Testis (tissue), 3 donors: ENCODE data around the gene GPR89A. TPM values are rescaled to one million over a fixed set of nuclear protein-coding genes. Genes with fewer than 3 reads are reported as not detected.
"Not testable (repeated sequence)": the region's sequence is repeated elsewhere in the genome, so short reads cannot be mapped to it uniquely, and the experiment has no call there.

Experiments used
- DNase-seq: peaks from one replicate; pipeline ENCODE4 v3.0.0-alpha.2; 2019
- H3K27ac ChIP-seq, 2 donors: fragments of 200-600 bp; sonication (generic); one replicate each; pipeline ENCODE4 v1.5.1; 2019
- H3K27me3 ChIP-seq: fragments of 200-600 bp; sonication (generic); one replicate; pipeline ENCODE4 v1.5.1; 2019
- H3K36me3 ChIP-seq: fragments of 200-600 bp; sonication (generic); one replicate; pipeline ENCODE4 v1.5.1; 2017; ENCODE audit warnings: low read depth; ENCODE audit errors: missing control alignments
- H3K4me1 ChIP-seq: fragments of 200-600 bp; sonication (generic); one replicate; pipeline ENCODE4 v1.5.1; 2019
- H3K4me3 ChIP-seq, 2 donors: fragments of 200-600 bp; sonication (generic); one replicate each; pipeline ENCODE4 v1.5.1; 2017 to 2019
- H3K9me3 ChIP-seq: fragments of 200-600 bp; sonication (generic); one replicate; pipeline ENCODE4 v1.5.1; 2017
- CTCF ChIP-seq, 3 experiments: fragments of 450-650 bp in 2 of 3; fragments of 200-600 bp in 1 of 3; sonication (generic) in 1 of 3; IDR thresholded peaks; one replicate each; pipeline ENCODE4 v1.5.1; 2016 to 2019; ENCODE audit warnings: antibody characterized with exemption in 3 of 3, mild to moderate bottlenecking in 2 of 3, moderate library complexity in 1 of 3
- POLR2A ChIP-seq: fragments of 450-650 bp; IDR thresholded peaks from one replicate; pipeline ENCODE4 v1.6.1; 2017; ENCODE audit warnings: antibody characterized with exemption, mild to moderate bottlenecking, moderate library complexity
- WGBS, 2 donors: methylation state at CpG; one replicate each; pipeline ENCODE4 v1.1.5; 2018; 5-methylcytosine and 5-hydroxymethylcytosine counted together
- intact Hi-C: fragments of 100-400 bp; cut with DNase I; formaldehyde crosslinking; loops from one replicate; pipeline ENCODE4 v1.15.1; 2023; ENCODE audit warnings: low total_unique reads
- polyA plus RNA-seq: library from polyadenylated mRNA; stranded (reverse); fragments of 350-450 nt; fragmentation: Illumina TruSeq; extraction: RNeasy Lipid Tissue Mini Kit (QIAGEN cat#74804); gene quantifications from one replicate; pipeline ENCODE4 v1.2.3, GENCODE V29; 2014; ENCODE audit warnings: low read depth, low replicate concordance; ENCODE audit not compliant: insufficient read depth
- total RNA-seq, 2 donors: library from RNA; depleted of rRNA; stranded (reverse); fragments of >200 nt; gene quantifications; one replicate each; pipeline ENCODE4 v1.2.3, GENCODE V29; 2016

GPR89A gene
- total and polyA plus RNA-seq, 3 donors from 2014 or later: 35.6 to 48.3 (median 41.1) TPM

GRCh38 chr1:145711213-145711651 is 103.4 kb downstream of the GPR89A start:
- peaks cover 4% of the 10 kb centered on the region for H3K4me1 ChIP-seq
- no peak overlapping the region for H3K4me3 ChIP-seq
- TF ChIP-seq CTCF (IDR thresholded peaks at IDR 0.05): no peak
- TF ChIP-seq POLR2A: no peak
- no peaks in the 10 kb centered on the region for H3K9me3 ChIP-seq
- intact Hi-C loops: no loop called here
- 77 to 80% methylated on average over 3 of the region's 3 CpGs for WGBS, 2 donors
- no peaks in the 10 kb centered on the region for H3K36me3 ChIP-seq
- no peak overlapping the region for H3K27ac ChIP-seq
- no peak for DNase-seq
- no peaks in the 10 kb centered on the region for H3K27me3 ChIP-seq

- 45 to 59% methylated on average over 6 of the region's 6 CpGs for WGBS, 2 donors
Measured at GRCh38 chr1:145714524-145715111, 106.8 kb downstream of the GPR89A start.

GRCh38 chr1:145716641-145717345 is 109.0 kb downstream of the GPR89A start:
- no peaks in the 10 kb centered on the region for H3K27me3 ChIP-seq
- 82 to 87% methylated on average over 10 of the region's 10 CpGs for WGBS, 2 donors
- no peak for DNase-seq
- H3K9me3 ChIP-seq: no peaks in the 10 kb centered on the region
- H3K36me3 ChIP-seq: no peaks in the 10 kb centered on the region
- H3K4me1 ChIP-seq: peaks cover 7% of the 10 kb centered on the region
- intact Hi-C loops: no loop called here
- no peak overlapping the region for H3K4me3 ChIP-seq
- no peak overlapping the region for H3K27ac ChIP-seq
- no peak for TF ChIP-seq POLR2A
- TF ChIP-seq CTCF (IDR thresholded peaks at IDR 0.05): no peak

More at GRCh38 chr1:145714524-145715111, 106.8 kb downstream of the GPR89A start:
- Histone ChIP-seq H3K4me3 (no peak overlapping the region), H3K36me3 (no peaks in the 10 kb centered on the region), H3K4me1 (peaks cover 4% of the 10 kb centered on the region), H3K9me3 (no peaks in the 10 kb centered on the region), H3K27ac (no peak overlapping the region), H3K27me3 (no peaks in the 10 kb centered on the region)
- intact Hi-C loops: no loop called here
- TF ChIP-seq CTCF (IDR thresholded peaks at IDR 0.05) (no peak), POLR2A (no peak)
- DNase-seq: no peak

- Histone ChIP-seq H3K4me3 (no peak overlapping the region), H3K4me1 (peaks cover 7% of the 10 kb centered on the region), H3K27ac (no peak overlapping the region), H3K27me3 (no peaks in the 10 kb centered on the region), H3K36me3 (no peaks in the 10 kb centered on the region), H3K9me3 (no peaks in the 10 kb centered on the region)
- intact Hi-C loops: no loop called here
- DNase-seq: no peak
- WGBS, 2 donors: 62 to 89% methylated on average over 1 of the region's 1 CpG
- TF ChIP-seq CTCF (IDR thresholded peaks at IDR 0.05) (no peak), POLR2A (no peak)
Measured at GRCh38 chr1:145717833-145718232, 110.0 kb downstream of the GPR89A start.

GRCh38 chr1:145718465-145718864 is 110.7 kb downstream of the GPR89A start:
- DNase-seq, intact Hi-C loops, H3K4me3 ChIP-seq, H3K27me3 ChIP-seq, H3K36me3 ChIP-seq, H3K4me1 ChIP-seq, H3K9me3 ChIP-seq, H3K27ac ChIP-seq: not testable (repeated sequence)
- WGBS, 2 donors: 90 to 94% methylated on average over 5 of the region's 5 CpGs
